ENCODE results near the gene BRPF1. TPM values are rescaled to one million over a fixed set of nuclear protein-coding genes. Genes with fewer than 3 reads are reported as not detected.

Gene BRPF1
- total and polyA plus RNA-seq, 10 of the 15 experiments (the other 5 are each of a cell fraction or from before 2014, with no cell fraction given) = 1.2 to 25.3 (median 13.6) TPM

DNA sequence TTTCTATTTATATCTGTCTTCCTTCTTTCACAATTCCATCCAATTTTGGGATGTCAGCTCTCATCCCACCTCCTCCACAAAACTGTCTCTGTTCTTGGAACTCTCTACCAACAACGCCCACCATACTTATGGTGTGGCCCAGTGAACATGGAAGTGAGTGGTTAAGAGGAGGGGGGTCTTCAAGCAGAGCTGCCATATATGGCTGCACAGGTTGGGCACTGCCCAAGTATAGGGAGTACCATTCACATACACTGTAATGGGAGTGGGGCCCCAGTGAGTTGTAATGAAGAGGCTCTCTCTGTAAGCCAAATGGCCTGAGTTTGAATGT lies 46.1 kb downstream of the BRPF1 start:
- in situ Hi-C loops (cut with MboI) (no loop called here), intact Hi-C loops (cut with micrococcal nuclease; ENCODE audit: unreplicated experiment) (no loop called here)
- Histone ChIP-seq H2AFZ (ENCODE audit: control insufficient read depth, low read depth, low read length) (no peak overlapping the region), H3K79me2 (ENCODE audit: control insufficient read depth, insufficient read depth, low read length) (no peaks in the 10 kb centered on the region), H3K4me2 (ENCODE audit: control insufficient read depth, insufficient read depth) (no peak overlapping the region), H3K27me3 (replicated peaks in 1 of 2; ENCODE audit: control insufficient read depth in 2 of 2, insufficient read depth in 2 of 2, low read length in 1 of 2) (no peaks in the 10 kb centered on the region), H3K9me3 (replicated peaks; ENCODE audit: control insufficient read depth, insufficient read depth, low read length) (no peaks in the 10 kb centered on the region), H4K20me1 (ENCODE audit: control insufficient read depth, insufficient read depth) (no peaks in the 10 kb centered on the region), H3K4me3 (no peak overlapping the region), H3K36me3 (ENCODE audit: control insufficient read depth in 2 of 2, insufficient read depth in 2 of 2, low read length in 1 of 2) (0 out of 4 replicates have a peak, but pooled peaks cover 0 to 6% of the 10 kb centered on the region in 2 experiments), H3K9ac (ENCODE audit: control insufficient read depth, insufficient read depth, low read length) (no peak overlapping the region), H3K27ac (ENCODE audit: control insufficient read depth, insufficient read depth) (no peak overlapping the region), H3K4me1 (ENCODE audit: control insufficient read depth, insufficient read depth, low read length) (peaks cover 31% of the 10 kb centered on the region)
- 58% methylated on average over 1 of the region's 1 CpG for WGBS (ENCODE audit: insufficient coverage, insufficient replicate concordance, low lambda C conversion rate, missing lambda C conversion rate)
- ATAC-seq (no peak), FAIRE-seq (no peak), DNase-seq (ENCODE audit: low read depth, low spot score) (no peak)
- POLR2A ChIA-PET = no interaction called here
- SMC1A ChIA-PET (ENCODE audit: uncharacterized antibody, unreplicated experiment) = interaction anchor here (0.7 to 1.5 kb wide), 2 partner anchors 45 to 49 kb away, joined by 3 read pairs; no protein-coding TSS in a partner anchor
- RAD21 ChIA-PET (ENCODE audit: unreplicated experiment) = no interaction called here
- CTCF ChIA-PET = interaction anchor here (1.1 to 2.1 kb wide), 2 partner anchors 13 to 274 kb away, joined by 6 to 8 read pairs; no protein-coding TSS in a partner anchor
- no TSS peak for BruUV-seq (replicated peaks)
- TF ChIP-seq FOXM1 (IDR thresholded peaks at IDR 0.05; ENCODE audit: low read depth, low read length) (no peak), POU2F2 (IDR thresholded peaks at IDR 0.05; ENCODE audit: borderline replicate concordance, low read depth, low read length) (no peak), RB1 (IDR thresholded peaks at IDR 0.05; ENCODE audit: borderline replicate concordance) (no peak), RELB (IDR thresholded peaks at IDR 0.05; ENCODE audit: low read depth) (no peak), ZNF592 (IDR thresholded peaks at IDR 0.05) (no peak), BMI1 (IDR thresholded peaks at IDR 0.05; ENCODE audit: borderline replicate concordance) (no peak), TCF12 (IDR thresholded peaks at IDR 0.05; ENCODE audit: low read depth, low read length) (no peak), FOS (IDR thresholded peaks at IDR 0.05; ENCODE audit: borderline replicate concordance, extremely low read depth, insufficient read length) (no peak), MEF2A (IDR thresholded peaks at IDR 0.05; ENCODE audit: insufficient read depth, low read depth, low read length) (no peak), RFX5 (IDR thresholded peaks at IDR 0.05; ENCODE audit: low read depth, low read length) (no peak), REST (IDR thresholded peaks at IDR 0.05; ENCODE audit: low read depth, low read length) (no peak)
- TF ChIP-seq, protein P1, sequence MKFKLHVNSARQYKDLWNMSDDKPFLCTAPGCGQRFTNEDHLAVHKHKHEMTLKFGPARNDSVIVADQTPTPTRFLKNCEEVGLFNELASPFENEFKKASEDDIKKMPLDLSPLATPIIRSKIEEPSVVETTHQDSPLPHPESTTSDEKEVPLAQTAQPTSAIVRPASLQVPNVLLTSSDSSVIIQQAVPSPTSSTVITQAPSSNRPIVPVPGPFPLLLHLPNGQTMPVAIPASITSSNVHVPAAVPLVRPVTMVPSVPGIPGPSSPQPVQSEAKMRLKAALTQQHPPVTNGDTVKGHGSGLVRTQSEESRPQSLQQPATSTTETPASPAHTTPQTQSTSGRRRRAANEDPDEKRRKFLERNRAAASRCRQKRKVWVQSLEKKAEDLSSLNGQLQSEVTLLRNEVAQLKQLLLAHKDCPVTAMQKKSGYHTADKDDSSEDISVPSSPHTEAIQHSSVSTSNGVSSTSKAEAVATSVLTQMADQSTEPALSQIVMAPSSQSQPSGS (IDR thresholded peaks at IDR 0.05; ENCODE audit: low read length) = no peak
- TF ChIP-seq, protein P2, sequence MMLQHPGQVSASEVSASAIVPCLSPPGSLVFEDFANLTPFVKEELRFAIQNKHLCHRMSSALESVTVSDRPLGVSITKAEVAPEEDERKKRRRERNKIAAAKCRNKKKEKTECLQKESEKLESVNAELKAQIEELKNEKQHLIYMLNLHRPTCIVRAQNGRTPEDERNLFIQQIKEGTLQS (IDR thresholded peaks at IDR 0.05; ENCODE audit: borderline replicate concordance, extremely low read depth, low read depth, low read length) = no peak

Data from GM12878 (cell line).